HG02885 (cell line): Measurements from ENCODE around the gene SURF6.
A peak's percentile ranks its signal among the peaks of the same experiment; 100 is the strongest.
"Not testable (repeated sequence)": the region's sequence is repeated elsewhere in the genome, so short reads cannot be mapped to it uniquely, and the experiment has no call there.

Source experiments
- ATAC-seq: cut with Tn5 transposase; IDR thresholded peaks from one replicate; pipeline ENCODE4 v1.9.1; 2021; ENCODE audit warnings: mild to moderate bottlenecking; ENCODE audit not compliant: unreplicated experiment, poor library complexity

SURF6 gene

DNA sequence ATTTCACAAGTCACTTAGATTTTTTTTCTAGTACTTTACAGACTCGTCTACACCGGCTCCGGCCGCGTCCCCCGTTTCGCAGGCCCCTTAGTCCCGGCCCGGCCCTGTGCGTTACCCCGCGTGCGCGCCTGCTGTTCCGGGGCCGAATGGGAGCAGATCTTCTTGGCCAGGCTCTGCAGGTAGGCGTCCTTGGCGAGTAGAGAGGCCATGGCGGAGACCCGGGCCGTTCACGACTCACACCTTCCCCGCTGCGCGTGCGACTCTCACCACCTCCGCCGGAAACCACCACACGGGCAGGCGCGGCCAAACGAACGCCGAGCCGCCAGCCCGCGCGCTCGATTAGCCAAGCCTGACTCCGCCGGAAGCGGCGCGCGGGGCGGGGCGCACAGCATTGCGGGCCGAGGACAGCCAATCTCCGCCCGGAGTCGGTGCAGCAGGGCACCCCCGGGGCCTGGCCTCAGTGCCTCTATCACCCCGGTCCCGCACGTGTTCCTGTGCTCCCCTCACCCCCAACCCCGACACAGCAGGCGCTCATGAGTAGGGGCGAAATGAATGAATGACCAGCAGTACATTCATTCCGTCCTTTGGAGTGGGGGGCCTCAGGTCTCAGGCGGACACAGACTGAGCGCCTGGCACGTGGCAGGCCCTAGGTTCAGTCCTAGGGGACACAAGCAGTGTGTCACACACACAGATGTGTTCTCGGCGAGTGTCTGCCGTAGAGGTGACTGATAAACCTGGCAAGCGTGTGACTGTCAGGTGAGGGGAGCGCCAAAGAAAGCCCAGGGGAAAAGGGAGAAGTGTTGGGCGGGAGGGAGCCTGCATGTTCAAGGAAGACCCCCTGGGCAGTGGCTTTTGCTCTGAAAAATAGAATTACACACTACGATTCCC is at the start of gene SURF6:
TSS of gene SURF6 (minus strand) at position 265 of the 888 bp plus-strand sequence. CDS start at position 209, 56 bp downstream.
- ATAC-seq: peak; percentile 89

- no peak for ATAC-seq
These were observed 49.5 kb upstream of the SURF6 start for GRCh38 chr9:133385452-133385851.

DNA sequence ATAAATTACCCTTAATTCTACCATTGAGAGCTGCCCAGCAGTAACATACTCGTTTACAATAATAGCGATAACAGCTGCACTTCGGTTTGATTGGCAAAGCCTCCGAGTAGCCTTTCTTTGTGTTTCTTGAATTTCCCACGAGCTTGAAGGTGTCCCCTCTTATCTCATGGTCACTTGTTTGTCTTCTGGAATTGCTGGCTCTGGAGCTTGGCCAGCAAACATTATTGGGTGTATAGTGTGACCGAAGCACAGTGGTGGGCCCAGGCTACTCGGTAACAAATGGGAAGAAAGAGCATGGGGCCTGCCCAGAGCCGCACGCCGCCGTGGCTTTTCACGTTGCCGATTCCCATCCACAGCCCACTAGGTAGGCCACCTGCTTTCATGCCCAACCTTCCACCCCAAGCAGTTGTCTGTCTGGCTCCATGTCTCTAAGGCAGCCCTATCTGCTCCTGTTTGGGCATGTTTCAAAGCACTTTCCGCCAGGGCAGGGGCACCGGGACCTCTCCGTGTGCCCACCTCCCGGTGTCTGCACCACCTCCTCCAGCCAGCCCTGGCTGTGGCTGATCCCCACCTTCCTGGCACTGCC is 48.8 kb upstream of the SURF6 start:
- ATAC-seq: no peak

DNA sequence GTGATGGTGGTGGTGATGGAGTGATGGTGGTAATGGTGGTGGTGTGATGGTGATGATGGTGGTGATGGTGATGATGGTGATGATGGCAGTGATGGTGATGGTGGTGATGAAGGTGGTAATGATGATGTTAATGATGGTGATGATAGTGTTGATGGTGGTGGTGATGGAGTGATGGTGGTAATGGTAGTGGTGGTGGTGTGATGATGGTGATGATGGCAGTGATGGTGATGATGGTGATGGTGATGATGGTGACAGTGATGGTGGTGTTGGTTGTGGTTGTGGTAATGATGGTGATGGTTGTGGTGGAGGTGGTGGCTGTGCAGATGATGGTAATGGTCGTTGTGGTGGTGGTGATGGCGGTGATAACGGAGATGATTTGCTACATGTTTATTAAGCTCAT is 47.5 kb upstream of the SURF6 start:
- no peak for ATAC-seq

- ATAC-seq: no peak
These were observed 46.6 kb upstream of the SURF6 start for GRCh38 chr9:133382507-133383141.

- no peak for ATAC-seq
These were observed 44.7 kb upstream of the SURF6 start for GRCh38 chr9:133380734-133381133.

DNA sequence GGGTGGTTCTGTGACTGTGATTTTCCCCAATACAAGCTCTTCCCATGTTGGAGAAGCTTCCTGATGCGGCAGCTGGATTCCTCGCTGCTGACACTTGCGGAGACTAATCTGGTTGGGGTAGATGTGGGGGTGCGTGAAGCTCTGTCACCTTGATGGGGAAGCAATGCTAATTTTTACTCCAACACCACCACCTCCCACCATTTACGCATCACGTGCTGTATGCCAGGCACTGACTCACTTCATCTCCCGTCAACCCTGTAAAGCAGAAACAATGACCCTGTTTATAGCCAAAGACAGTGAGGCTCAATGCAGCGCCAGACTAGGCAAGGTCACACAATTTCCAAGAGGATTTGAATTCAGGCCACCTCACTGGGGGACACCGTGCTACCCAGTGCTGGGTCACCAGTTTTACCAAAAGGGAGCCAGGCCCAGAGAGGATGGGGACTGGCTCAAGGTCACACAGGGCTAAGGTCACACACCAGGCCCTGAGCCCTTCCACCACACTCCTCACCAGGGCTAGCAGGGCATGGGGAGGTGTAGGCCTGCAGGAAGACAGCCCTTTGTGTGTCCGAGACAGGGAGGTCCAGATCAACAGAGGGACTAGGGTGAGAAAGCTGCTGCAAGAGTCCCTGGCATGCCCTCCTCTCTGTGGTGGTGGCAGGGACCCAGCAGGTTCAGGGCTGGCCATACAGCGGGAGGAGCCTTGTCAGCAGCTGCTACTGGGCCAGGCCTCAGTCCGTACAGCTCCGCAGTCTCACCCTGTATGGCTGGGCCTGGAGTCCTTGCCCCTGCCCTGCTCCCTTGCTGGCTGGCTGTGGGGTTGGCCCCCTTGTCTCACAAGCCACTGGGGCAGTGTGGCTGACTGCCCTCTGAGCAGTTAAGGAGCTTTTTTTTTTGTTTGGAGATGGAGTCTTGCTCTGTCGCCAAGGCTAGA is 43.4 kb upstream of the SURF6 start:
- no peak for ATAC-seq

- ATAC-seq: no peak
These were observed 42.5 kb upstream of the SURF6 start for GRCh38 chr9:133378408-133378962.

DNA sequence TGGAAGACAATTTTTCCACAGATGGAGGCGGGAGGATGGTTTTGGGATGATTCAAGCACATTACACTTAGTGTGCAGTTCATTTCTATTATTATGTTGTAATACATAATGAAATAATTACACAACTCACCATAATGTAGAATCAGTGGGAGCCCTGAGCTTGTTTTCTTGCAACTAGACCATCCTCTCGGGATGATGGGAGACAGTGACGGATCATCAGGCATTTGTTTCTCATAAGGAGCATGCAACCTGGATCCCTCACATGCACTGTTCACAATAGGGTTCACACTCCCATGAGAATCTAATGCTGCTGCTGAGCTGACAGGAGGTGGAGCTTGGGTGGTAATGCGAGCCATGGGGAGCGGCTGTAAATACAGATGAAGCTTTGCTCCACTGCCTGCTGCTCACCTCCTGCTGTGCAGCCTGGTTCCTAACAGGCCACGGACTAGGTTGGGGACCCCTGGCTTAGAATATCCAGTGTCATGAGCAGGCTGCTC is 41.8 kb upstream of the SURF6 start:
- no peak for ATAC-seq

DNA sequence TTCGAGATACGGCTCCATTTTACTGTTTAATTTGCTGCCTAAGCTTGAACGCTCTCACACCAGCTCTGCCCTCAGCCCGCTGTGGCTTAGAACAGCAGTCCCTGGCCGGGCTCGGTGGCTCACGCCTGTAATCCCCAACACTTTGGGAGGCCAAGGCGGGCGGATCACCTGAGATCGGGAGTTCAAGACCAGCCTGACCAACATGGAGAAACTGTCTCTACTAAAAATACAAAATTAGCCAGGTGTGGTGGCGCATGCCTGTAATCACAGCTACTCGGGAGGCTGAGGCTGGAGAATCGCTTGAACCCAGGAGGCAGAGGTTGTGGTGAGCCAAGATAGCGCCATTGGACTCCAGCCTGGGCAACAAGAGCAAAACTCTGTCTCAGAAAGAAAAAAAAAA is 41.3 kb upstream of the SURF6 start:
- not testable (repeated sequence) for ATAC-seq

GRCh38 chr9:133375724-133376654 is 40.0 kb upstream of the SURF6 start, which contains the start of the genes STKLD1 and SURF4:
STKLD1 (plus strand) TSS chr9:133376366; CDS start chr9:133376474, 108 bp downstream.
SURF4 (minus strand) TSS chr9:133376060; CDS start chr9:133375969, 91 bp downstream.
- peak; percentile 92 for ATAC-seq

- ATAC-seq: peak; percentile 19
These were observed 39.2 kb upstream of the SURF6 start for GRCh38 chr9:133375116-133375723.

DNA sequence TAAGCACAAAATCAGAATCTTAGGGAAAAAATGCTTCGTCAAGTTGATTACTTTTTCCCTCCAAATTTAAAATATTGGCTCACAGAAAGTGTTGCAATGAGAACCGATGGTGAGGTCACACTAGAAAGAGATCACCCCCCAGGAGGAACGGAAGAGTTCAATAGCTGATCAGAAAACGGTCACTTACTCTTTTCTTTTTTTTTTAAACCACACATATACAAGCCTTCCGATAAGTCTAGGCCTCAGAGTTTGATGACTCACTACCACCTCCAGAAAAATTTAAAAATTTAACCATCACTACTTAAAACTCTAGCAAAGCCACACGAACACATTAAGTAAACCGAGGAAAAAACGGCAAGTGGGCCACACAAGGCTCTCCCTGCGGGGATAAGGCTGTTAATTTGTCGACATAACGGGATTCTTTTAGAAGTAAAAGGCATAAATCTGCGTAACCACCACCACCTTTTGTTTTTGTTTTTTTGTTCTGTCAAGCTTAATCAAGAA is 38.7 kb upstream of the SURF6 start:
- no peak for ATAC-seq

DNA sequence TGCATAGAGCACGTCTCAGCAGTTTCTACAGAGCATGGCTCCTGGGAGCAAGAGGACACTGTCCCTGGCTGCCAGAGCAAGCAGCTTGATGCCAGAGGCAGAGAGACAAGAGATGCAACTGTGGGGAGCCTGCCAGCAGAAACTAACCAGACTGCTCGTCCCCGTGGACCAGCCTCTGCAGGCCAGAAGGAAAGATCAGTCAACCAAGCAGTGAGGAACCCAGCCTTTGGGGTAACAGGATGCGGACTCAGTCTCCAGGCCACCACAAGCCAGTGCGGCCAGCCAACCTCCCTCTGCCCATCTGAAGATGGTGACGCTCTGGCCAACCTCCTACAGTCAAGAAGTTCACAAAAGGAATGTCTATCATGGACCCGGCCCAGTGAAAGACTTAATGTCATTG is 36.2 kb upstream of the SURF6 start:
- no peak for ATAC-seq

DNA sequence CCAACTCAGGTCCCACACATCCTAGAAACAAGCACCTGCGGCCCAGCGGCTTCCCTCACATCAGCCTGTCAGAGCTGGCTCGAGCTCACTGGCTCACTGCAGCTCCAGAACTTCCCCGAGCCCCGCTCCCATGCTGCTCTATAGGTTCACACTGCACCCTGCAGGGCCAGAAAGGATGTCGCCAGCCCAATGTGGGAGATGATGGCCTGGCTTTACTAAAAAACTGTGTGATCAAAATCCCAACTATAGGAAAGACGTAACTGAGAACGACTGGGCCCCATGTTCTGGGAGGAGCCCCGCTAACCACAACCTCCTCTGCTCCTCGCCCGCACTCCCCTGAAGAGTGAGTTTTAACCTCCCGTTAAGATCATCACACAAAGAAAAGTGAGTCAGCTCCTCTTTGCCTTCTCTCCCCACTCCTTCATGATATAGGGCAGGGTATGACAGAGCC is 35.3 kb upstream of the SURF6 start:
- no peak for ATAC-seq

GRCh38 chr9:133370685-133371084 is 34.7 kb upstream of the SURF6 start:
- ATAC-seq: no peak

- no peak for ATAC-seq
These were observed 33.9 kb upstream of the SURF6 start for GRCh38 chr9:133369933-133370332.

GRCh38 chr9:133369422-133369821 is 33.4 kb upstream of the SURF6 start:
- no peak for ATAC-seq
